GM12878 (cell line): Measurements from ENCODE around the gene FBXO27.

Source experiments
- JUND ChIP-seq: IDR thresholded peaks from 2 replicates; pipeline ENCODE4 v1.6.1; 2012; ENCODE audit warnings: low read depth, mild to moderate bottlenecking, low read length, improper control_type of control experiment, moderate library complexity
- NRF1 ChIP-seq: conservative IDR thresholded peaks from 2 replicates; pipeline ENCODE4 v1.6.1; 2011; ENCODE audit warnings: mild to moderate bottlenecking, low read depth, low read length, improper control_type of control experiment
- POLR2A ChIP-seq: IDR thresholded peaks from 2 replicates; pipeline ENCODE4 v1.6.1; 2011; ENCODE audit warnings: low read depth, mild to moderate bottlenecking, low read length
- POLR2AphosphoS5 ChIP-seq: IDR thresholded peaks from 2 replicates; pipeline ENCODE4 v1.6.1; 2011; ENCODE audit warnings: mild to moderate bottlenecking, low read length, inconsistent platforms
- RAD21 ChIP-seq: IDR thresholded peaks from 2 replicates; pipeline ENCODE4 v1.6.1; 2011; ENCODE audit warnings: mild to moderate bottlenecking, low read depth, low read length, moderate library complexity; ENCODE audit not compliant: insufficient read depth
- RAD51 ChIP-seq: fragments of 450-650 bp; IDR thresholded peaks from 2 replicates; pipeline ENCODE4 v1.6.1; 2016; ENCODE audit warnings: moderate library complexity, mild to moderate bottlenecking, inconsistent platforms
- TCF7 ChIP-seq: IDR thresholded peaks from 2 replicates; pipeline ENCODE4 v1.6.1; 2014; ENCODE audit warnings: antibody characterized with exemption, borderline replicate concordance
- ZNF274 ChIP-seq: IDR thresholded peaks from one replicate; pipeline ENCODE4 v1.8.0; 2011; ENCODE audit not compliant: insufficient read length, insufficient read depth
- ZNF384 ChIP-seq: IDR thresholded peaks from 2 replicates; pipeline ENCODE4 v1.6.1; 2012; ENCODE audit warnings: low read depth, mild to moderate bottlenecking, low read length, improper control_type of control experiment, borderline replicate concordance
- TF ChIP-seq, protein P1 (sequence below): fragments of 150-350 bp; IDR thresholded peaks from 2 replicates; pipeline ENCODE4 v1.6.1; 2016; ENCODE audit warnings: low read depth, low read length
- TF ChIP-seq, protein P2 (sequence below): IDR thresholded peaks from 2 replicates; pipeline ENCODE4 v1.6.1; 2012; ENCODE audit warnings: mild to moderate bottlenecking, low read depth, low read length
- TF ChIP-seq, protein P3 (sequence below): fragments of 450-650 bp; IDR thresholded peaks from 2 replicates; pipeline ENCODE4 v1.6.1; 2017; ENCODE audit warnings: mild to moderate bottlenecking, moderate library complexity
- TF ChIP-seq, protein P4 (sequence below), 3 experiments: IDR thresholded peaks in 2 of 3; conservative IDR thresholded peaks in 1 of 3; 2 replicates each; pipeline ENCODE4 v1.5.1; 2011; ENCODE audit warnings: low read depth in 3 of 3, low read length in 3 of 3, mild to moderate bottlenecking in 3 of 3, control low read depth in 2 of 3, moderate library complexity in 2 of 3, inconsistent platforms in 1 of 3, mixed read lengths in 1 of 3; ENCODE audit not compliant: control insufficient read depth in 2 of 3, insufficient read depth in 1 of 3; ENCODE audit errors: extremely low read depth in 1 of 3

DNA sequence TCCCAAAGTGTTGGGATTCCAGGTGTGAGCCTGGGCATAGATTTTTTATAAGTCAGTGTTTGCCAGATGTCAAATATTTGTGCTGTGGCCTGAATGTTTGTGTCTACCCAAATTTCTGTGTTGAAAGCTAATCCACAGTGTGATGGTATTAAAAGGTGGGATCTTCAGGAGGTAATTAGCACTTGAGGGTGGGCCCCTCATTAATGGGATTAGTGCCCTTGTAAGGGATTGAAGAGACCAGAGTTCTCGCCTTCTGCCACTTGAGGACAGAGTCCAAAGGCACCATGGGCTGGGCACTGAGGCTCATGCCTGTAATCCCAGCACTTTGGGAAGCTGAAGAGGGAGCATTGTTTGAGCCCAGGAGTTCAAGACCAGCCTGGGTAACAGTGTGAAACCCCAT, 47.1 kb downstream of the FBXO27 start:
- TF ChIP-seq, protein P1, sequence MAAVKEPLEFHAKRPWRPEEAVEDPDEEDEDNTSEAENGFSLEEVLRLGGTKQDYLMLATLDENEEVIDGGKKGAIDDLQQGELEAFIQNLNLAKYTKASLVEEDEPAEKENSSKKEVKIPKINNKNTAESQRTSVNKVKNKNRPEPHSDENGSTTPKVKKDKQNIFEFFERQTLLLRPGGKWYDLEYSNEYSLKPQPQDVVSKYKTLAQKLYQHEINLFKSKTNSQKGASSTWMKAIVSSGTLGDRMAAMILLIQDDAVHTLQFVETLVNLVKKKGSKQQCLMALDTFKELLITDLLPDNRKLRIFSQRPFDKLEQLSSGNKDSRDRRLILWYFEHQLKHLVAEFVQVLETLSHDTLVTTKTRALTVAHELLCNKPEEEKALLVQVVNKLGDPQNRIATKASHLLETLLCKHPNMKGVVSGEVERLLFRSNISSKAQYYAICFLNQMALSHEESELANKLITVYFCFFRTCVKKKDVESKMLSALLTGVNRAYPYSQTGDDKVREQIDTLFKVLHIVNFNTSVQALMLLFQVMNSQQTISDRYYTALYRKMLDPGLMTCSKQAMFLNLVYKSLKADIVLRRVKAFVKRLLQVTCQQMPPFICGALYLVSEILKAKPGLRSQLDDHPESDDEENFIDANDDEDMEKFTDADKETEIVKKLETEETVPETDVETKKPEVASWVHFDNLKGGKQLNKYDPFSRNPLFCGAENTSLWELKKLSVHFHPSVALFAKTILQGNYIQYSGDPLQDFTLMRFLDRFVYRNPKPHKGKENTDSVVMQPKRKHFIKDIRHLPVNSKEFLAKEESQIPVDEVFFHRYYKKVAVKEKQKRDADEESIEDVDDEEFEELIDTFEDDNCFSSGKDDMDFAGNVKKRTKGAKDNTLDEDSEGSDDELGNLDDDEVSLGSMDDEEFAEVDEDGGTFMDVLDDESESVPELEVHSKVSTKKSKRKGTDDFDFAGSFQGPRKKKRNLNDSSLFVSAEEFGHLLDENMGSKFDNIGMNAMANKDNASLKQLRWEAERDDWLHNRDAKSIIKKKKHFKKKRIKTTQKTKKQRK = no peak
- TF ChIP-seq ZNF384 (no peak), RAD51 (no peak), JUND (no peak), POLR2A (no peak), NRF1 (no peak), ZNF274 (no peak), RAD21 (no peak), TCF7 (no peak), POLR2AphosphoS5 (no peak)
- TF ChIP-seq, protein P2, sequence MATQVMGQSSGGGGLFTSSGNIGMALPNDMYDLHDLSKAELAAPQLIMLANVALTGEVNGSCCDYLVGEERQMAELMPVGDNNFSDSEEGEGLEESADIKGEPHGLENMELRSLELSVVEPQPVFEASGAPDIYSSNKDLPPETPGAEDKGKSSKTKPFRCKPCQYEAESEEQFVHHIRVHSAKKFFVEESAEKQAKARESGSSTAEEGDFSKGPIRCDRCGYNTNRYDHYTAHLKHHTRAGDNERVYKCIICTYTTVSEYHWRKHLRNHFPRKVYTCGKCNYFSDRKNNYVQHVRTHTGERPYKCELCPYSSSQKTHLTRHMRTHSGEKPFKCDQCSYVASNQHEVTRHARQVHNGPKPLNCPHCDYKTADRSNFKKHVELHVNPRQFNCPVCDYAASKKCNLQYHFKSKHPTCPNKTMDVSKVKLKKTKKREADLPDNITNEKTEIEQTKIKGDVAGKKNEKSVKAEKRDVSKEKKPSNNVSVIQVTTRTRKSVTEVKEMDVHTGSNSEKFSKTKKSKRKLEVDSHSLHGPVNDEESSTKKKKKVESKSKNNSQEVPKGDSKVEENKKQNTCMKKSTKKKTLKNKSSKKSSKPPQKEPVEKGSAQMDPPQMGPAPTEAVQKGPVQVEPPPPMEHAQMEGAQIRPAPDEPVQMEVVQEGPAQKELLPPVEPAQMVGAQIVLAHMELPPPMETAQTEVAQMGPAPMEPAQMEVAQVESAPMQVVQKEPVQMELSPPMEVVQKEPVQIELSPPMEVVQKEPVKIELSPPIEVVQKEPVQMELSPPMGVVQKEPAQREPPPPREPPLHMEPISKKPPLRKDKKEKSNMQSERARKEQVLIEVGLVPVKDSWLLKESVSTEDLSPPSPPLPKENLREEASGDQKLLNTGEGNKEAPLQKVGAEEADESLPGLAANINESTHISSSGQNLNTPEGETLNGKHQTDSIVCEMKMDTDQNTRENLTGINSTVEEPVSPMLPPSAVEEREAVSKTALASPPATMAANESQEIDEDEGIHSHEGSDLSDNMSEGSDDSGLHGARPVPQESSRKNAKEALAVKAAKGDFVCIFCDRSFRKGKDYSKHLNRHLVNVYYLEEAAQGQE = no peak
- TF ChIP-seq, protein P3, sequence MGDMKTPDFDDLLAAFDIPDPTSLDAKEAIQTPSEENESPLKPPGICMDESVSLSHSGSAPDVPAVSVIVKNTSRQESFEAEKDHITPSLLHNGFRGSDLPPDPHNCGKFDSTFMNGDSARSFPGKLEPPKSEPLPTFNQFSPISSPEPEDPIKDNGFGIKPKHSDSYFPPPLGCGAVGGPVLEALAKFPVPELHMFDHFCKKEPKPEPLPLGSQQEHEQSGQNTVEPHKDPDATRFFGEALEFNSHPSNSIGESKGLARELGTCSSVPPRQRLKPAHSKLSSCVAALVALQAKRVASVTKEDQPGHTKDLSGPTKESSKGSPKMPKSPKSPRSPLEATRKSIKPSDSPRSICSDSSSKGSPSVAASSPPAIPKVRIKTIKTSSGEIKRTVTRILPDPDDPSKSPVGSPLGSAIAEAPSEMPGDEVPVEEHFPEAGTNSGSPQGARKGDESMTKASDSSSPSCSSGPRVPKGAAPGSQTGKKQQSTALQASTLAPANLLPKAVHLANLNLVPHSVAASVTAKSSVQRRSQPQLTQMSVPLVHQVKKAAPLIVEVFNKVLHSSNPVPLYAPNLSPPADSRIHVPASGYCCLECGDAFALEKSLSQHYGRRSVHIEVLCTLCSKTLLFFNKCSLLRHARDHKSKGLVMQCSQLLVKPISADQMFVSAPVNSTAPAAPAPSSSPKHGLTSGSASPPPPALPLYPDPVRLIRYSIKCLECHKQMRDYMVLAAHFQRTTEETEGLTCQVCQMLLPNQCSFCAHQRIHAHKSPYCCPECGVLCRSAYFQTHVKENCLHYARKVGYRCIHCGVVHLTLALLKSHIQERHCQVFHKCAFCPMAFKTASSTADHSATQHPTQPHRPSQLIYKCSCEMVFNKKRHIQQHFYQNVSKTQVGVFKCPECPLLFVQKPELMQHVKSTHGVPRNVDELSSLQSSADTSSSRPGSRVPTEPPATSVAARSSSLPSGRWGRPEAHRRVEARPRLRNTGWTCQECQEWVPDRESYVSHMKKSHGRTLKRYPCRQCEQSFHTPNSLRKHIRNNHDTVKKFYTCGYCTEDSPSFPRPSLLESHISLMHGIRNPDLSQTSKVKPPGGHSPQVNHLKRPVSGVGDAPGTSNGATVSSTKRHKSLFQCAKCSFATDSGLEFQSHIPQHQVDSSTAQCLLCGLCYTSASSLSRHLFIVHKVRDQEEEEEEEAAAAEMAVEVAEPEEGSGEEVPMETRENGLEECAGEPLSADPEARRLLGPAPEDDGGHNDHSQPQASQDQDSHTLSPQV = no peak
- TF ChIP-seq, protein P4, sequence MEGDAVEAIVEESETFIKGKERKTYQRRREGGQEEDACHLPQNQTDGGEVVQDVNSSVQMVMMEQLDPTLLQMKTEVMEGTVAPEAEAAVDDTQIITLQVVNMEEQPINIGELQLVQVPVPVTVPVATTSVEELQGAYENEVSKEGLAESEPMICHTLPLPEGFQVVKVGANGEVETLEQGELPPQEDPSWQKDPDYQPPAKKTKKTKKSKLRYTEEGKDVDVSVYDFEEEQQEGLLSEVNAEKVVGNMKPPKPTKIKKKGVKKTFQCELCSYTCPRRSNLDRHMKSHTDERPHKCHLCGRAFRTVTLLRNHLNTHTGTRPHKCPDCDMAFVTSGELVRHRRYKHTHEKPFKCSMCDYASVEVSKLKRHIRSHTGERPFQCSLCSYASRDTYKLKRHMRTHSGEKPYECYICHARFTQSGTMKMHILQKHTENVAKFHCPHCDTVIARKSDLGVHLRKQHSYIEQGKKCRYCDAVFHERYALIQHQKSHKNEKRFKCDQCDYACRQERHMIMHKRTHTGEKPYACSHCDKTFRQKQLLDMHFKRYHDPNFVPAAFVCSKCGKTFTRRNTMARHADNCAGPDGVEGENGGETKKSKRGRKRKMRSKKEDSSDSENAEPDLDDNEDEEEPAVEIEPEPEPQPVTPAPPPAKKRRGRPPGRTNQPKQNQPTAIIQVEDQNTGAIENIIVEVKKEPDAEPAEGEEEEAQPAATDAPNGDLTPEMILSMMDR (IDR thresholded peaks at IDR 0.05 in 2 of 3, conservative IDR thresholded peaks at IDR 0.05 in 1 of 3; ENCODE audit: control insufficient read depth in 2 of 3, extremely low read depth in 1 of 3, insufficient read depth in 1 of 3, low read depth in 3 of 3, low read length in 3 of 3) = no peak
